K562 (cell line): Measurements from ENCODE around the gene BEND6.

Experiments used
- POLR2AphosphoS5 ChIP-seq: IDR thresholded peaks from 2 replicates; pipeline ENCODE4 v1.6.1; 2011; ENCODE audit warnings: mild to moderate bottlenecking, low read depth, low read length, moderate library complexity; ENCODE audit not compliant: control insufficient read depth, insufficient read depth
- YY1 ChIP-seq, 3 experiments: IDR thresholded peaks; 2 replicates each; pipeline ENCODE4 v1.6.1; 2011; ENCODE audit warnings: low read length in 2 of 3, mild to moderate bottlenecking in 2 of 3, moderate library complexity in 2 of 3, borderline replicate concordance in 1 of 3, control low read depth in 1 of 3, low read depth in 1 of 3; ENCODE audit not compliant: insufficient read depth in 3 of 3, insufficient replicate concordance in 2 of 3, control insufficient read depth in 1 of 3, insufficient read length in 1 of 3; ENCODE audit errors: extremely low read depth in 1 of 3
- TF ChIP-seq, protein P1 (sequence below), 3 experiments: IDR thresholded peaks in 2 of 3; conservative IDR thresholded peaks in 1 of 3; 2 replicates each; pipeline ENCODE4 v1.5.1; 2011 to 2012; ENCODE audit warnings: low read length in 3 of 3, mild to moderate bottlenecking in 3 of 3, control low read depth in 2 of 3, improper control_type of control experiment in 1 of 3, inconsistent platforms in 1 of 3, low read depth in 1 of 3, mixed read lengths in 1 of 3, moderate library complexity in 1 of 3; ENCODE audit not compliant: insufficient read depth in 2 of 3
- TF ChIP-seq, protein P2 (sequence below): fragments of 450-650 bp; IDR thresholded peaks from 2 replicates; pipeline ENCODE4 v1.6.1; 2016; ENCODE audit warnings: missing biosample characterization, missing genetic modification characterization

DNA sequence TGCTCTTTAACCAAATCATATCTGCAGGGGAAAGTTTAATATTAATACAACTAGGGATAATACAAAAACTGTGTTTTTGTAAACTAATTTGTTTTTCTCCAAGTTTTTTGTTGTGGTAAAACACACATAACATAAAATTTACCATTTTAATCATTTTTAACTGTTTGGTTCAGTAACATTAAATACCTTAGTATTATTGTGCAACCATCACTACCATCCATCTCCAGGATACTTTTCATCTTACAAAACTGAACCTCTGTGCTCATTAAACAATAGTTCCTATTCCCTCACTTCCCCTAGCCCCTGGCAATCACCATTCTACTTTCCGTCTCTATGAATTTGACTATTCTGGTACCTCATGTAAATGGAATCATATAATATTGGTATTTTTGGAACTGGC is 15.9 kb downstream of the BEND6 start:
- TF ChIP-seq, protein P1, sequence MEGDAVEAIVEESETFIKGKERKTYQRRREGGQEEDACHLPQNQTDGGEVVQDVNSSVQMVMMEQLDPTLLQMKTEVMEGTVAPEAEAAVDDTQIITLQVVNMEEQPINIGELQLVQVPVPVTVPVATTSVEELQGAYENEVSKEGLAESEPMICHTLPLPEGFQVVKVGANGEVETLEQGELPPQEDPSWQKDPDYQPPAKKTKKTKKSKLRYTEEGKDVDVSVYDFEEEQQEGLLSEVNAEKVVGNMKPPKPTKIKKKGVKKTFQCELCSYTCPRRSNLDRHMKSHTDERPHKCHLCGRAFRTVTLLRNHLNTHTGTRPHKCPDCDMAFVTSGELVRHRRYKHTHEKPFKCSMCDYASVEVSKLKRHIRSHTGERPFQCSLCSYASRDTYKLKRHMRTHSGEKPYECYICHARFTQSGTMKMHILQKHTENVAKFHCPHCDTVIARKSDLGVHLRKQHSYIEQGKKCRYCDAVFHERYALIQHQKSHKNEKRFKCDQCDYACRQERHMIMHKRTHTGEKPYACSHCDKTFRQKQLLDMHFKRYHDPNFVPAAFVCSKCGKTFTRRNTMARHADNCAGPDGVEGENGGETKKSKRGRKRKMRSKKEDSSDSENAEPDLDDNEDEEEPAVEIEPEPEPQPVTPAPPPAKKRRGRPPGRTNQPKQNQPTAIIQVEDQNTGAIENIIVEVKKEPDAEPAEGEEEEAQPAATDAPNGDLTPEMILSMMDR (IDR thresholded peaks at IDR 0.05 in 2 of 3, conservative IDR thresholded peaks at IDR 0.05 in 1 of 3; ENCODE audit: insufficient read depth in 2 of 3, low read depth in 1 of 3, low read length in 3 of 3) = no peak
- TF ChIP-seq POLR2AphosphoS5 (no peak), YY1 (IDR thresholded peaks at IDR 0.05; ENCODE audit: borderline replicate concordance in 1 of 3, control insufficient read depth in 1 of 3, extremely low read depth in 1 of 3, insufficient read depth in 3 of 3, insufficient read length in 1 of 3, insufficient replicate concordance in 2 of 3, low read depth in 1 of 3, low read length in 2 of 3) (no peak)
- TF ChIP-seq, protein P2, sequence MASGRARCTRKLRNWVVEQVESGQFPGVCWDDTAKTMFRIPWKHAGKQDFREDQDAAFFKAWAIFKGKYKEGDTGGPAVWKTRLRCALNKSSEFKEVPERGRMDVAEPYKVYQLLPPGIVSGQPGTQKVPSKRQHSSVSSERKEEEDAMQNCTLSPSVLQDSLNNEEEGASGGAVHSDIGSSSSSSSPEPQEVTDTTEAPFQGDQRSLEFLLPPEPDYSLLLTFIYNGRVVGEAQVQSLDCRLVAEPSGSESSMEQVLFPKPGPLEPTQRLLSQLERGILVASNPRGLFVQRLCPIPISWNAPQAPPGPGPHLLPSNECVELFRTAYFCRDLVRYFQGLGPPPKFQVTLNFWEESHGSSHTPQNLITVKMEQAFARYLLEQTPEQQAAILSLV (tag) = no peak
